ENCODE results near the gene HBG2.
"Not testable (repeated sequence)": the region's sequence is repeated elsewhere in the genome, so short reads cannot be mapped to it uniquely, and the experiment has no call there.

HBG2 gene

DNA sequence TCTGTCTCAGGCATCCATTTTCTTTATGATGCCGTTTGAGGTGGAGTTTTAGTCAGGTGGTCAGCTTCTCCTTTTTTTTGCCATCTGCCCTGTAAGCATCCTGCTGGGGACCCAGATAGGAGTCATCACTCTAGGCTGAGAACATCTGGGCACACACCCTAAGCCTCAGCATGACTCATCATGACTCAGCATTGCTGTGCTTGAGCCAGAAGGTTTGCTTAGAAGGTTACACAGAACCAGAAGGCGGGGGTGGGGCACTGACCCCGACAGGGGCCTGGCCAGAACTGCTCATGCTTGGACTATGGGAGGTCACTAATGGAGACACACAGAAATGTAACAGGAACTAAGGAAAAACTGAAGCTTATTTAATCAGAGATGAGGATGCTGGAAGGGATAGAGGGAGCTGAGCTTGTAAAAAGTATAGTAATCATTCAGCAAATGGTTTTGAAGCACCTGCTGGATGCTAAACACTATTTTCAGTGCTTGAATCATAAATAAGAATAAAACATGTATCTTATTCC lies 26.1 kb upstream of the HBG2 start:
- DNase-seq: no peak

DNA sequence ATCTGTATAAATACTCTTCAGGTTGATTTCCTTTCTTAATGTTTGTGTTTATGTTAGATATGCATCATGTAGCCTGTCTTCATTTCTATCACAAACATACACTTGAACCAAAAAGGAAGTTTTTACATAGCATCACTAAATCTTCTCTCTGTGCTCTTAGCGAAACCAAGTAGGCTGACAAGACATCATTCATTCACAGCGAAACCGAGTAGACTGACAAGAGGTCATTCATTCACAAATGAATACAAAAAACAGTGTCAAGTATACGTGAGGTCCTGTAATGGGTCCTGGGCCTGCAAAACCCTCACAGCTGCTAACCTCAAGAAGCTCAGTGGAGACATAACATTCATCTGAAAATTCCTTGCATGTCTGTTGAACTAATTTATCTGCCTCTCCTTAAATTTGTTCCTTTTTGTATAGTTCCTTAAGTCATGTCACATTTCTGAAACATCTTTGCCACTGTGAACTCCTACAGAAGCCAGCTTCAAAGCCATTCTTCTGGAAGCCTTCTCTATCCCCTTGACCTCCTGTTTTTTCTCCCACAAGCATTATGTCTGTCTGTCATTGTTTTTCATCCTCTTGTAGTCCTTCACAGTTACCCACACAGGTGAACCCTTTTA lies 25.0 kb upstream of the HBG2 start:
- DNase-seq: no peak

DNA sequence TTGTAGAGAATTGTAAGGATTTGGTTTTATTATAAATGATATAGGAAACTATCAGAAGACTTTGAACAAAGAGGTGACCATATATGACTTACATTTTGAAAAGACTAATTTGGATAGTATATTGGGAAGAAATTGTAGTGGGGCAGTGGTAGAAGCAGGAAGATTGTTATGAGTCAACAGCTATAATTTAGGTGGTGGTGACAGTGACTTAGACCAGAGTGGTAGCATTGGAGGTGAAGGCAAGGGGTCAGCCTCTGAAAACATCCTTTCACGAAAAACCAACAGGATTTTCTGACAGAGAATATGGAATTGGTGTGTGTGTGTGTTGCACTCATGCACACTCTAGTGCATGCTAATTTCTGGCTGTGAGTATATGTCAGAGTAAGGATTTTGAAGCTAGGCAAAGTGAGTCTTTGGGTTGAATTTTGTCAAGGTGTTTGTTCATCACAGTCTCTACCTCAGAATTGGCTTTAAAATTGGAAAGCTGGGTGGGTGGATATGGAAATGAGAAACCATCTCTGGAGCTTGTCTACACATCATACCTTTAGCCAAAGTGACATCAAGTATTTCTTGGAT lies 23.3 kb upstream of the HBG2 start:
- no peak for DNase-seq

DNA sequence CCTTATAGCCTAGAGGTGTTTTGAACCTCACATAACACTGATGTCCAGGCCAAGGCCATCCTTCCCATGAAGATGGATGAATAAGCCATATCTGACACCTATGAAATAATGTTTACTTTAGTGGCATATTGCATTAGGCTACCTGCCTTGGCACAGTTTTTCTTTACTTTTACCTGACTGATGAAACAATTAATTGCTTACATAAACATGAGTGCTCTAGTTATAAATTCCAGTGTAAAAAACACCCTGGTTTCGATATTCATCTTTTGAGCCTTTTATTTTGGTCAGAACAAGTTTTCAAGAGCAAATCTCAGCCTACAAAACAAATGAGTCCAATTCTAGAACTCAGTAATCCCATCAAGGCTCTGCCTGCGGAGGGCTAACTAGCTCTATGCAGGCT lies 22.1 kb upstream of the HBG2 start:
- no peak for DNase-seq

DNA sequence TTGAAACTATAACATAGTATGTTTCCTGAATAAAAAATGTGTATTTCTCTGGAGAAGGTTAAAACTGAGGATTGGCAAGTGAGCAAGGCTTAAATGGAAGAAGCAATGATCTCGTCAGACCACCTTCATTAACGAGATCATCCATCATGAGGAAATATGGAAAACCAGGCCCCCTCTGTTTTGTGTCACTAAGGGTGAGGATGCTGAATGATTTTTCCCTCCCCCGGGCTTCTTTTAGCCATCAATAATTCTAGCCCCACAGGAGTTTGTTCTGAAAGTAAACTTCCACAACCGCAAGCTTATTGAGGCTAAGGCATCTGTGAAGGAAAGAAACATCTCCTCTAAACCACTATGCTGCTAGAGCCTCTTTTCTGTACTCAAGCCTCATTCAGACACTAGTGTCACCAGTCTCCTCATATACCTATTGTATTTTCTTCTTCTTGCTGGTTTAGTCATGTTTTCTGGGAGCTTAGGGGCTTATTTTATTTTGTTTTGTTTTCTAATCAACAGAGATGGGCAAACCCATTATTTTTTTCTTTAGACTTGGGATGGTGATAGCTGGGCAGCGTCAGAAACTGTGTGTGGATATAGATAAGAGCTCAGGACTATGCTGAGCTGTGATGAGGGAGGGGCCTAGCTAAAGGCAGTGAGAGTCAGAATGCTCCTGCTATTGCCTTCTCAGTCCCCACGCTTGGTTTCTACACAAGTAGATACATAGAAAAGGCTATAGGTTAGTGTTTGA lies 21.0 kb upstream of the HBG2 start:
- no peak for DNase-seq

DNA sequence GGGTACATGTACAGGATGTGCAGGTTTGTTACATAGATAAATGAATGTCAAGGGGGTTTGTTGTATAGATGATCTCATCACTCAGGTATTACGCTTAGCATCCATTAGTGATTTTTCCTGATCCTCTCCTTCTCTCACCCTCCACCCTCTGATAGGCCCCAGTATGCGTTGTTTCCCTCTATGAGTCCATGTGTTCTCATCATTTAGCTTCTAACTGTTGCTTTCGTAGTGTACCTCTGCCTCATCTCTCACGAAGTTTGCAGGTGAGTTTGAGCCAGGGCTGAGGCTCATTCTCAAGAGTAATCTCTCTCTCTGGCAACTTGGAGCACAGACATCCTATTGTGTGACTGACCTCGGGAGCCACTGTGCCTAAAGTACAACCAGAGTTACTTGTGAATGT lies 19.8 kb upstream of the HBG2 start:
- DNase-seq: no peak

DNA sequence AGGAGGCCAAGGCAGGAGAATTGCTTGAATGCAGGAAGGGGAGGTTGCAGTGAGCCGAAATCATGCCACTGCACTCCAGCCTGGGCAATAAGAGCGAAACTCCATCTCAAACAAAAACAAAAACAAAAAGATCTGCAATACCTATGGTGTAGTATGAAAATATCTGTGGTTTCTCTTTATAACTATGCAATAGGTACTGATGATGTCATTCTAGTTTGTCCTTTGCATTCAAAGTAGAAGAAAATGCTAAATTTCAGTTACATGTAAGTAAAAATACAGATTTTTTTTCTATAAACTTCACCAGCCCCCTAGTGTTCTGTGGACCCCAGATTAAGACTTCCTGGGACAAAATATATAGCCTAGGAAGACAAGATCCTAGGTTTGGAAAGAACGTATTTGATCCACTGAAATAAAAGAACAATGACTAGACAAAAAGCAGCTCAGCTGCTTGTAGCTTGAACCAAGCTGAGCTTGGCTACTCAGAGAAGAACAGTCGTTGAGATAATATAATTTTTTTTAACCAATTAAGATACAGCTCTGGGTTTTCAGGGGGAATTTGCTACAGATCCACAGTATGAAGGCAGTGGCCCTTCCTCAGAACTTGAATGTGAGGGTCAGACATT lies 17.9 kb upstream of the HBG2 start:
- DNase-seq: no peak

DNA sequence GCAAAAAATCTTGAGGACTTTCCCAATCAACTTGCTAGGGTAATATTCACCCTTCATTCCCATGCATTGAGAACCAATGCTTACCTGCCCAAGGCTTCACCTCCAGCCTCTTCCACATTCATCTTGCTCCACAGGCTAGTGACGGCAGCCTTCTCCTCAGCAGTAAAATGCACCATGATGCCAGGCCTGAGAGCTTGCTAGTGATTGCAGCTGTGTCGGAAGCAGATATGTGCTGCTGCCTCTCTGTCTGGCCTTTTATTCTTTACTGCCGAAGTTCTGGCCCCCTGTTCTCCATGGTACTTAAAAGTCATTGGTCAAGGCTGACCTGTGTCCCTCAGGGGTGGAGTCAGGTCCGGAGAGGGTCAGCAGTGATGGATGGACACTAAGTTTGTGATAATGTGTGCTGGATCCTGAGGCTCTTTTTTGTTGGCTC lies 15.2 kb upstream of the HBG2 start, which contains the start of gene HBE1:
Gene HBE1 (minus strand): TSS at position 231 of the 433 bp plus-strand sequence. CDS start 55 bp downstream, at position 176.
- no peak for DNase-seq

DNA sequence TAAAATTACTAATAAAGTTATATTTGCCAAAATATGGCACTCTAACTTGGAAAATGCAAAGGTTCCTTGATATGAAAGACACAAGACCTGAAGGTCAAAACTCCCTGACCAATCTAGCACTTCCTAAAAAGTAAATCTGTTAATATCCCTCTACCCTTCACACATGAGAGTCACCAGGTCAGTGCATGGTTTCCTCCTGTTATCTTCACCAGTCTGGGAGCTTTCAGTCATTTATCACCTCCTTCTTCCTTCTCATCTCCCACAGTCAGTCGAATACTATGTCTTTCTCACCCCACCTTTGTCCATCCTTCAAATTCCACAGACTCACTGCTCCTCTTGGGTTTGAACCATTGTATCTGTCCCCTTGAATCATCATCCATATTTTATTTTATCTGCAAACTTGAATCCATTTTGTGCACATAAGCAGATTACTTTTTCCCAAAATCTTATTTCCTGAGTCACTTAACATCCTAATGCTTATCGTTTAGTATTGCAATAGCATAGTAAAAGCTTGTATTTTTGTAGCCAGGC lies 12.5 kb upstream of the HBG2 start:
- DNase-seq: no peak

DNA sequence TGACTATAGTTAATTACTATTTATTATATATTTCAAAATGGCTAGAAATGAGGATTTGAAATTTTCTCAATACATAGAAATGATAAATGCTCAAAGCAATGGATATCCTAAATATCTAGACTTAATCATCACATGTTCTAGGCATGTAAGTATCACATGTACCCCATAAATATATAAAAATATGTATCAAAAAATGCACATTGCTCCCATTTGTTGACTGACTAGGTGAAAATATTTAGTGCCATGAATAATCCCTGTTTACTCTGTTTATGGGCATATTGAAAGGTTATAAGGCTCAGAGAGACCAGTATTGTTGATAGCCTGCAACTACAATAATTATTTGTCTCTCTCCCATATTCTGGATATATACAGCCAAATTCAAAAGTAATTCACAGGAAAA lies 12.0 kb upstream of the HBG2 start:
- DNase-seq: no peak

DNA sequence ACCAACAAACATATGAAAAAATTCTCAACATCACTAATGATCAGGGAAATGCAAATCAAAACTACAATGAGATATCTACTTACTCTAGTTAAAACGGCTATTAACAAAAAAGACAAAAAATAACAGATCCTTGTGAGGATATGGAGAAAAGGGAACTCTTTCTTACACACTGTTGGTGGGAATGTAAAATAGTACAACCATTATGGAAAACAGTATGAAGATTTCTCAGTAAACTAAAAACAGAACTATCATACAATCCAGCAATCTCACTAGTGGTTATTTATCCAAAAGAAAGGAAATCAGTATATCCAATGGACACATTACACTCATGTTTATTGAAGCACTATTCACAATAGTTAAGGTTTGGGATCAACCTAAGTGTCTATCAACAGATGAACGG lies 11.3 kb upstream of the HBG2 start:
- DNase-seq: no peak

DNA sequence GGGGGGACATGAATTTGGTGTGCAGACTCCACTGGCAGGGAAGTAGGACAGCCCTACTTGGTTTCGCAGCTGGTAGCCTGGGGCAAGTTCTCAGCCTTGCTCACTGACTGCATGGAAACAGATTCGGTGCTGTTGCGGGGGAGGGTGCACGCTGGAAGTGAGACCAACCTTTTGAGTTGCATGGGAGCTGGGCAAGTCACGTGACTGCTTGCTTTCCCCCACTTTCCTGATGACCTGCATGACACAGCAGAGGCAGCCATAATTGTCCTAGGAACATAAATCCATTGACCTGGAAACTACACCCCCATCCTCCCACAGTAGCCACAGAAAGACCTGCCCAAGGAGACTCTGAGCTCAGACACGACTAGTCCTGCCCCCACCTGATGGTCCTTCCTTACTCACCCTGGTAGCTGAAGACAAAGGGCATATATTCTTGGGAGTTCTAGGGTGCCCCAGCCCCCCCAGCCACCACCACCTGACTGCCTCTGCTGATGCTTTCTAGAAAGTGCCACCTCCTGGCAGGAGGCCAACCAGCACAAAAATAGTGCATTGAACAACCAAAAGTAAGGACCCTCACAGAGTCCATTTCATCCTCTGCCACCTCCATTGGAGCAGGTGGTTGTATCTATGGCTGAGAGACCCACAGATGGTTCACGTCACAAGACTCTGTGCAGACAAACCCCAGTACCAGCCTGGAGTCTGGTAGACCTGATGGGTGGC lies 4.1 kb upstream of the HBG2 start:
- DNase-seq: no peak

DNA sequence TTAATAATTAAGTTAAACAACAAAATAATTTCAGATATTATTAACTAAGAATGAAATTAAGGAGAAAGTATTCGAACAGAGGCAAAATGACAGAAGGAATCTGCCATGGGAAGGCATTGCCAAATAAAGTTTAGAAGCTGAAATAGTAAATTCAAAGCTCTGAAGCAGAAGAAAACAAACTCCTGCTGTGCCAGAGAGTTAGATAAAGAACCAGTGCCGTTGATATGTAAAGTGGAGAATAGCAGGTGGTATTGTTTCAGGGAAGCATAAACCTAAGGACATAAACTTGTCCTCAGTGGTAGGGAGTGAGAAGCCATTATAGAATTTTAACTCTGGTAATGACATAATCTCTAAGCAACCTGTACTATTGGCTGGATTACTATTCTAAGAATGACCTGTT lies 2.7 kb upstream of the HBG2 start:
- no peak for DNase-seq

DNA sequence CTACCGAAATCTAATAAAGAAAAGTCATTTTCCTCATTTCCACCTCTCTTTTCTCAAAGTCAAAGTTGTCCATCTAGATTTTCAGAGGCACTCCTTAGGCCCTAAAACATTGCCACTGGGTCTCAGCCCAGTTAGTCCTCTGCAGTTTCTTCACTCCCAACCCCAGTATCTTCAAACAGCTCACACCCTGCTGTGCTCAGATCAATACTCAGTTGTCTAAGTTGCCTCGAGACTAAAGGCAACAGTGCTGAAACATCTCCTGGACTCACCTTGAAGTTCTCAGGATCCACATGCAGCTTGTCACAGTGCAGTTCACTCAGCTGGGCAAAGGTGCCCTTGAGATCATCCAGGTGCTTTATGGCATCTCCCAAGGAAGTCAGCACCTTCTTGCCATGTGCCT lies 558 bp downstream of the HBG2 start:
- DNase-seq: not testable (repeated sequence)

DNA sequence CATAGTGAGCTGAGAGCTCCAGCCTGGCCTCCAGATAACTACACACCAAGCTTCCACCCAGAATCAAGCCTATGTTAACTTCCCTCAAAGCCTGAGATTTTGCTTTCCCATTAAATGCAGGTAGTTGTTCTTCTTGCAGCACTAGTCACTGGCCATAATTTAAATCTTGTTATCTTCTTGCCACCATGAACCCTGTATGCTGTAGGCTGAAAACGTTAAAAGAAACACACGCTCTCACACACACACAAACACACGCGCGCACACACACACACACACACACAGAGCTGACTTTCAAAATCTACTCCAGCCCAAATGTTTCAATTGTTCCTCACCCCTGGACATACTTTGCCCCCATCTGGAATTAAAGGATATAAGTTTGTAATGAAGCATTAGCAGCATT lies 1.1 kb downstream of the HBG2 start:
- not testable (repeated sequence) for DNase-seq

DNA sequence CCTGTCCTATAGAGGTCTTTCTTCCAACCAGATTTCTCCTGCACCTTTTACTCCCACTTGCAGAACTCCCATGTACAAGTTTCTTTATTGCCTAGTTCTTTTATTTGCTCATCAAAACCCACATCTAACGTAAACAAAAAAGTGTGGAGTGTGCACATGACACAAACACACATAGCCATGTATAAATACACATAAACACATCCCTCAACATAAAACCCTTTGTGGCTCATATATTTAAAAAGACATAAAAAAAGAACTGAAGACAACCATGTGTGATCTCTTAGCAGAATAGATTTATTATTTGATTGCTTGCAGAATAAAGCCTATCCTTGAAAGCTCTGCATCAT lies 1.7 kb downstream of the HBG2 start:
- DNase-seq: no peak

DNA sequence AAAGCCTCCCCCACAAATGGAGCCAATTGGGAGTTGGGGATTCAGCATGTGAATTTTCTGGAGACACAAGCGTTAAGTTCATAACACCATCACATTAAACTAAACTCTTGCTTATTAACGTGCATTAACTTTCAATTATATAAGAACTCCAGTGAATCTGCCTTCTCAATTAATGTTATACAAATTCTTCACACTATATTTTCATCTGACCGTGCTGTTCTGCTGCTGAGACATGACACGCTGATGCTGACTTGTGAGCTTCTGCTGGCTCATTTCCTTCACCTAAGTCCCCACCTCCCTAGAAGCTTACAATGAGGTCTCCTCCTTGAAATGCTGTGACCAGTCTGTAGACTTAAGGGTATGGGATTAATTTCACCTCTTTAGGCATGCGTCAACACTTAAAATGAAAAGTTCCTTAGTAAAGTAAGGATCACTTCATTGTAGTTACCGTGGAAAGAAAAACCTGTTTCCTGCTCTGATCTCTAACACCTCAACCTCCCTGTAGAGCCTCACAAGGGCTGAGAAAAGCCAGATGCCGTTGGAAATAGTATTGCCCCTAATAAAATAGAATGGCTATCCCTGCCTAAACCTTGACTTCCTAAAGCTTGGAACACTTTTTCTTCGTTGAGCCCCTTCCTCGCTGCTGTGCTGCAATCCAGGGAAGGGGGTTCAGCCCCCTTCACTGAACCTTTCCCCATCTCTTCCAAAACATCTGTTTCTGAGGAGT lies 2.2 kb downstream of the HBG2 start:
- DNase-seq: no peak

DNA sequence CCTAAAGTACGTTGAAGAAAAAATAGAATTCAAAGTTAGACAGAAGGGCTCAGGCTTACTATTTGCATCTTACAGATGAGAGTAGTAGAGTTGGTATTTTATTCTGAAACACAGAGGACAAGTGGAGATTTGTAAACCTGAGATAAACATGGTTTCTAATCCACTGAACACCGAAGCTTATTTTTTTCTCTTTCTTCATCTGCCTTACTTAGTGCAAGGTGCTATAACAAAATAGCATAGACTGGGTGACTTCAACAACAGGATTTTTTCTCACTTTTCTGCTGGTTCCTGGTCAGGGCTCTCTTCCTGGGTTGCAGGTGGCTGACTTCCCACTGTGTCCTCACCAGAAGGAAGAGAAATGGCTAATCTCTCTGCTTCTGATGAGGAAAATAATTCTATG lies 2.8 kb downstream of the HBG2 start:
- no peak for DNase-seq

DNA sequence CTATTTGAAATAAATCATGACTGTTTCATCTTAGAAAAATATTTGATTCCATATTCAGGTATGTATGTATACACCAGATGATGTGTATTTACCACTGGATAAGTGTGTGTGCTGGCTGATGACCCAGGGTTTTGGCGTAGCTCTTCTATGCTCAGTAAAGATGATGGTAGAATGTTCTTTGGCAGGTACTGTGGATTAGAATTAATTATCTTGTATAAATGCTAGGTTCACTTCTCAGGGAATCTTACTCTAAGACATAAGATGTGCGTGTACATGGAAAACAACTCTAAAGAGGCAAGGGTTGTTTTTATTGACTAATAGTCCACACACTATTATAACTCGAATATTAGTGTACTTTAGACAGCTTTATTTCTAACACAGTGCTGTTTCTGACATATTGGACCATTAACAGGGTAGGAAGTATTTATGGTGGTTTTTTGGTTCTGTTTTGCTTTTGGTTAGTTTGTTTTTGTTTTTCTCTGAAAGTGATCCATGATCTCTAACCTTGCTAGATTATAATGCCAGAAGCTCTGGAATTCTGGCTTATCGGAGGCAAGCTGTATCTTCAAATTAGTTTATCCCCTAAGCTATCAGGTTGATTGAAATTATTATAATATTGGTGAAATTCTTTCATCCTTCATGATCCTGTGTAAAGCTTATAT lies 3.9 kb downstream of the HBG2 start:
- no peak for DNase-seq

DNA sequence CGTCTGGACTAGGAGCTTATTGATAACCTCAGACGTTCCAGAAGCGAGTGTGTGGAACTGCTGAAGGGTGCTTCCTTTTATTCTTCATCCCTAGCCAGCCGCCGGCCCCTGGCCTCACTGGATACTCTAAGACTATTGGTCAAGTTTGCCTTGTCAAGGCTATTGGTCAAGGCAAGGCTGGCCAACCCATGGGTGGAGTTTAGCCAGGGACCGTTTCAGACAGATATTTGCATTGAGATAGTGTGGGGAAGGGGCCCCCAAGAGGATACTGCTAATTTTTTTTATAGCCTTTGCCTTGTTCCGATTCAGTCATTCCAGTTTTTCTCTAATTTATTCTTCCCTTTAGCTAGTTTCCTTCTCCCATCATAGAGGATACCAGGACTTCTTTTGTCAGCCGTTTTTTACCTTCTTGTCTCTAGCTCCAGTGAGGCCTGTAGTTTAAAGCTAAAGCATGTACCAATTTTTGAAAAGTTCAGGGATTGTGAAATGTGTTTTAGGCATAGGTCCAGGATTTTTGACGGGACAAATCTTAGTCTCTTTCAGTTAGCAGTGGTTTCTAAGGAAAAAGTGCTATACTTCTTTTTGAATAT lies 4.7 kb downstream of the HBG2 start, which contains the start of gene HBG1:
Gene HBG1 (minus strand): TSS at position 51 of the 590 bp plus-strand sequence. CDS start 53 bp downstream, outside the sequence.
- DNase-seq: not testable (repeated sequence)

DNA sequence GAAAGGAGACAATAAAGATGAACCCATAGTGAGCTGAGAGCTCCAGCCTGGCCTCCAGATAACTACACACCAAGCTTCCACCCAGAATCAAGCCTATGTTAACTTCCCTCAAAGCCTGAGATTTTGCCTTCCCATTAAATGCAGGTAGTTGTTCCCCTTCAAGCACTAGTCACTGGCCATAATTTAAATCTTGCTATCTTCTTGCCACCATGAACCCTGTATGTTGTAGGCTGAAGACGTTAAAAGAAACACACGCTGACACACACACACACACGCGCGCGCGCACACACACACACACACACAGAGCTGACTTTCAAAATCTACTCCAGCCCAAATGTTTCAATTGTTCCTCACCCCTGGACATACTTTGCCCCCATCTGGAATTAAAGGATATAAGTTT lies 6.1 kb downstream of the HBG2 start:
- not testable (repeated sequence) for DNase-seq
